Upper lobe of left lung (tissue), 6 donors: ENCODE data around the gene TMEM184A. TPM values are rescaled to one million over a fixed set of nuclear protein-coding genes. Genes with fewer than 3 reads are reported as not detected.

Source experiments
- ATAC-seq, 2 donors: fragments of 200-7000 bp; cut with Tn5 transposase; one replicate each; pipeline ENCODE4 v1.9.1; 2022; ENCODE audit warnings: mild to moderate bottlenecking in 2 of 2, moderate library complexity in 2 of 2; ENCODE audit not compliant: low FRiP score in 2 of 2
- DNase-seq, 2 donors: peaks; one replicate each; pipeline ENCODE4 v3.0.0-alpha.2; 2019 to 2020
- H3K27ac ChIP-seq, 4 donors: fragments of 200-600 bp; sonication (generic); one replicate each; pipeline ENCODE4 v1.5.1; 2016 to 2019
- H3K27me3 ChIP-seq, 4 donors: fragments of 200-600 bp; sonication (generic); one replicate each; pipeline ENCODE4 v1.5.1; 2017 to 2019
- H3K36me3 ChIP-seq, 4 donors: fragments of 200-600 bp; sonication (generic); one replicate each; pipeline ENCODE4 v1.5.1; 2016 to 2019
- H3K4me1 ChIP-seq, 4 donors: fragments of 200-600 bp; sonication (generic); one replicate each; pipeline ENCODE4 v1.5.1; 2018 to 2019
- H3K4me3 ChIP-seq, 4 donors: fragments of 200-600 bp; sonication (generic); one replicate each; pipeline ENCODE4 v1.5.1; 2017 to 2019; ENCODE audit warnings: mild to moderate bottlenecking in 2 of 4, moderate library complexity in 1 of 4
- H3K9me3 ChIP-seq, 4 donors: fragments of 200-600 bp; sonication (generic); one replicate each; pipeline ENCODE4 v1.5.1; 2018 to 2019
- CTCF ChIP-seq, 6 experiments: fragments of 450-650 bp in 4 of 6; fragments of 200-600 bp in 2 of 6; sonication (generic) in 2 of 6; IDR thresholded peaks; one replicate each; pipeline ENCODE4 v1.5.1; 2016 to 2019; ENCODE audit warnings: antibody characterized with exemption in 6 of 6
- EP300 ChIP-seq, 4 donors: sonication (generic); formaldehyde crosslinking; IDR thresholded peaks; one replicate each; pipeline ENCODE4 v1.5.1; 2017; ENCODE audit warnings: antibody characterized with exemption in 4 of 4, control low read depth in 2 of 4
- POLR2A ChIP-seq, 4 donors: fragments of 450-650 bp; IDR thresholded peaks; one replicate each; pipeline ENCODE4 v1.5.1; 2016 to 2017; ENCODE audit warnings: antibody characterized with exemption in 4 of 4, mild to moderate bottlenecking in 2 of 4
- POLR2AphosphoS5 ChIP-seq, 2 donors: sonication (generic); formaldehyde crosslinking; IDR thresholded peaks; one replicate each; pipeline ENCODE4 v1.5.1; 2017; ENCODE audit warnings: antibody characterized with exemption in 2 of 2
- WGBS, 2 donors: methylation state at CpG; one replicate each; pipeline ENCODE4 v1.1.5; 2017 to 2018; 5-methylcytosine and 5-hydroxymethylcytosine counted together
- total RNA-seq, 6 donors: library from RNA; depleted of rRNA in 4 of 6; stranded (reverse); fragments of >200 nt in 4 of 6; gene quantifications; one replicate each; pipeline versions ENCODE4 v1.1.0 to v1.2.1, GENCODE V29; 2016 to 2021
- donor health status: DM: no; HTN: no; CAD: no; lungs with moderate emphysema.
- donor health status: DM: no; HTN: yes; CAD: no; lungs with severe emphysema.

The TMEM184A gene
- total RNA-seq, 6 donors from 2014 or later = 5.0 to 11.7 (median 10.4) TPM

- TF ChIP-seq EP300 (IDR thresholded peaks at IDR 0.05) (no peak), POLR2A (IDR thresholded peaks at IDR 0.05) (no peak), CTCF (IDR thresholded peaks at IDR 0.05) (no peak), POLR2AphosphoS5 (IDR thresholded peaks at IDR 0.05) (no peak)
- H3K4me3 ChIP-seq = no peak overlapping the region
- H3K27ac ChIP-seq = no peak overlapping the region
- no peaks in the 10 kb centered on the region for H3K9me3 ChIP-seq
- H3K36me3 ChIP-seq = peaks cover 0 to 34% (median 21%) of the 10 kb centered on the region in 4 donors
- 93% methylated on average over 23 of the region's 41 CpGs; no CpG with 5 or more reads in 1 of the 2 donors for WGBS, 2 donors
- ATAC-seq = no peak
- H3K27me3 ChIP-seq = no peaks in the 10 kb centered on the region
- H3K4me1 ChIP-seq = peaks cover 0 to 4% (median 0%) of the 10 kb centered on the region in 4 donors
- peak in 1 of 2 donors; percentile 77 for DNase-seq
These were observed 8.9 kb downstream of the TMEM184A start for GRCh38 chr7:1546909-1547776.

- Histone ChIP-seq H3K4me1 (peaks cover 0 to 4% (median 0%) of the 10 kb centered on the region in 4 donors), H3K36me3 (peaks cover 2 to 41% (median 28%) of the 10 kb centered on the region in 4 donors), H3K9me3 (no peaks in the 10 kb centered on the region), H3K4me3 (no peak overlapping the region), H3K27ac (no peak overlapping the region), H3K27me3 (no peaks in the 10 kb centered on the region)
- no peak for ATAC-seq
- DNase-seq = peak in 1 of 2 donors; percentile 85
- 83 to 91% methylated on average over 6 to 26 of the region's 28 CpGs for WGBS, 2 donors
- TF ChIP-seq EP300 (IDR thresholded peaks at IDR 0.05) = no peak
- TF ChIP-seq CTCF (IDR thresholded peaks at IDR 0.05) = no peak
- no peak for TF ChIP-seq POLR2AphosphoS5 (IDR thresholded peaks at IDR 0.05)
- TF ChIP-seq POLR2A (IDR thresholded peaks at IDR 0.05) = no peak
These were observed 9.6 kb downstream of the TMEM184A start for GRCh38 chr7:1546274-1546908.

GRCh38 chr7:1545417-1546246 is 10.4 kb downstream of the TMEM184A start:
- Histone ChIP-seq H3K27ac (no peak overlapping the region), H3K4me3 (no peak overlapping the region), H3K9me3 (no peaks in the 10 kb centered on the region), H3K27me3 (no peaks in the 10 kb centered on the region), H3K4me1 (peaks cover 0 to 4% (median 0%) of the 10 kb centered on the region in 4 donors), H3K36me3 (peaks cover 9 to 49% (median 36%) of the 10 kb centered on the region in 4 donors)
- peak in 1 of 2 donors; percentile 82 for DNase-seq
- WGBS, 2 donors = 76 to 82% methylated on average over 15 to 32 of the region's 40 CpGs
- TF ChIP-seq EP300 (IDR thresholded peaks at IDR 0.05) (no peak), POLR2A (IDR thresholded peaks at IDR 0.05) (no peak), CTCF (IDR thresholded peaks at IDR 0.05) (no peak), POLR2AphosphoS5 (IDR thresholded peaks at IDR 0.05) (no peak)
- ATAC-seq = no peak

- Histone ChIP-seq H3K27me3 (no peaks in the 10 kb centered on the region), H3K36me3 (peaks cover 16 to 56% (median 43%) of the 10 kb centered on the region in 4 donors), H3K4me3 (no peak overlapping the region), H3K27ac (no peak overlapping the region), H3K9me3 (no peaks in the 10 kb centered on the region), H3K4me1 (peaks cover 0 to 4% (median 0%) of the 10 kb centered on the region in 4 donors)
- TF ChIP-seq EP300 (IDR thresholded peaks at IDR 0.05) (no peak), CTCF (IDR thresholded peaks at IDR 0.05) (no peak), POLR2A (IDR thresholded peaks at IDR 0.05) (no peak), POLR2AphosphoS5 (IDR thresholded peaks at IDR 0.05) (no peak)
- 96 to 100% methylated on average over 1 to 14 of the region's 16 CpGs for WGBS, 2 donors
- no peak for ATAC-seq
- peak in 1 of 2 donors; percentile 78 for DNase-seq
These were observed 11.0 kb downstream of the TMEM184A start for GRCh38 chr7:1544896-1545416.
